NCI-H1694 (cell line): ENCODE data around the gene TUBB8B.
"Not testable (repeated sequence)": the region's sequence is repeated elsewhere in the genome, so short reads cannot be mapped to it uniquely, and the experiment has no call there.

Experiments used
- DNase-seq: peaks from one replicate; lab custom pipeline; 2025; lab: John Stamatoyannopoulos, UW

TUBB8B gene

DNA sequence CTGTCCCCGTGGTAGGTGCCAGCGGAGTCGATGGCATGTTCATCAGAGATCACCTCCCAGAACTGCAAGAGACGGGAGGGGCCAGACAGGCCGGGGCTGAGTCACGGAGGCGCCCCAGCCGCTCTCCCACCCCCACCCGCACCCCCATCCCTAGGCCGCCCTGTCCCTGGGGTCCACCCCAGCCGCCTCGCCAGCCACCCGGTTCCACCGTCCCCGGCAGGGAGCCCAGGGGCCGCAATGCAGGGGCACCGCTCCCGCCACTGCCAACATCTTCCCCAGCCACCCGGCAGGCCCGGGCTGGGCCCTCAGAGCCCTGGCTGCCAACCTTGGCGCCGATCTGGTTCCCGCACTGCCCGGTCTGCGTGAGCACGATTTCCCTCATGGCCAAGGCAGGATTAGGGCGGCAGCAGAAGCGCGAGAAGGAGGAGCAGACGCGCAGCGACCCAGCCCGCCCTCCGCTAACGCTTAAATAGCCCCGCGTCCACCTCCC is at the start of gene TUBB8B:
TUBB8B (minus strand) TSS at position 440 of the 490 bp plus-strand sequence; CDS start at position 382, 58 bp downstream.
- not testable (repeated sequence) for DNase-seq

DNA sequence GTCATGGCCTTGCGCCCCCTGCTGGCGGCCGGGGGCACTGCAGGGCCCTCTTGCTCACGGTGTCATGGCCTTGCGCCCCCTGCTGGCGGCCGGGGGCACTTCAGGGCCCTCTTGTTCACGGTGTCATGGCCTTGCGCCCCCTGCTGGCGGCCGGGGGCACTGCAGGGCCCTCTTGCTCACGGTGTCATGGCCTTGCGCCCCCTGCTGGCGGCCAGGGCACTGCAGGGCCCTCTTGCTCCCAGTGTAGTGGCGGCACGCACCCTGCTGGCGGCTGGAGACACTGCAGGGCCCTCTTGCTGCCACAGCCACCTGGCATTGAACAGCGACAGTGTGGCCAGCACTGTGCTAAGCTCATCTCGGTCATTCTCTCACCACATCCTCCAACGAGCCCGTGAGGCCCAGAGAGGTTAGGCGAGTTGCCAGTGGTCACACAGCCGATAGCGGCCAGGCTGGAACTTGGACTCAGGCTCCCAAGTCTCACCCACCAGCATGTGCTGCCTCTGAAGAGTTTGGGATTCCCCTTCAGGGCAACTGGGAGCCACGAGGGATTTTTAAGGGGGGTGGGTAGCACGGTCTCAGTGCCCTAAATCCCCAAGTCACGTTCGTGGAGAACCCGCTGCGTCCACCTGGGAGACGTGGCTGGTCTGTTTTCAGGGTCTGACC is 48.0 kb upstream of the TUBB8B start:
- DNase-seq: not testable (repeated sequence)

DNA sequence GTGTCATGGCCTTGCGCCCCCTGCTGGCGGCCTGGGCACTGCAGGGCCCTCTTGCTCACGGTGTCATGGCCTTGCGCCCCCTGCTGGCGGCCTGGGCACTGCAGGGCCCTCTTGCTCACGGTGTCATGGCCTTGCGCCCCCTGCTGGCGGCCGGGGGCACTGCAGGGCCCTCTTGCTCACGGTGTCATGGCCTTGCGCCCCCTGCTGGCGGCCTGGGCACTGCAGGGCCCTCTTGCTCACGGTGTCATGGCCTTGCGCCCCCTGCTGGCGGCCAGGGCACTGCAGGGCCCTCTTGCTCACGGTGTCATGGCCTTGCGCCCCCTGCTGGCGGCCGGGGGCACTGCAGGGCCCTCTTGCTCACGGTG is 47.3 kb upstream of the TUBB8B start:
- DNase-seq: not testable (repeated sequence)

DNA sequence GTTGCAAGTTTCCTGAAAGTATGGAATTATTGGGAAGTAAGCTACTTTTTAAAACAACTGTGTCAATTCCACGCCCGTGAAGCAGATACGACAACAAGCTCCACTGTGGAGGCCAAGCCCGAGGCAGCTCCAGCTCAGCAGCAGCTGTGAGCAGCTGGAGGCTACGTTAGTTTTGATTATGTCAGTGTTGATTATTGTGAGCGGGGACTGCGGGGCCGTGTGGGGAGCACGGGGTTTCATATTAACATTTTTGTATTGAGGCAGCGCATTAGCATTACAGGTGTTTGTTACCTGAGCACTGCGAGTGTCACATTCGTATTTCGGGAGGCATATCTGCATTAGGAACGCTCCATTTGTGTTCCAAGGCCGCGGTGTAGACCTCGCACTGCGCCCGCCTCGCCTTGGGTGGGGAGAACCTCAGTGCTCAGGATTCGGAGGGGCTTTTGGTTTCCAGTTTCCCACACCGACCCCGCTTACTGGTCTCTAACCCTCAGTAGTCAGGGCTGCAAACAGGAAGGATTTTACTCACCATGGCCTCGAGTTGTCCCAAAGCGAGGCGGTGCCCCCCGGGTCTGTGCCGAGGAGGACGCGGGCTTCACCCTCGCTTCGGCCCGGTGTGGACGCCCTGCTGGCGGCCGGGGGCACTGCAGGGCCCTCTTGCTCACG is 46.8 kb upstream of the TUBB8B start:
- DNase-seq: not testable (repeated sequence)

DNA sequence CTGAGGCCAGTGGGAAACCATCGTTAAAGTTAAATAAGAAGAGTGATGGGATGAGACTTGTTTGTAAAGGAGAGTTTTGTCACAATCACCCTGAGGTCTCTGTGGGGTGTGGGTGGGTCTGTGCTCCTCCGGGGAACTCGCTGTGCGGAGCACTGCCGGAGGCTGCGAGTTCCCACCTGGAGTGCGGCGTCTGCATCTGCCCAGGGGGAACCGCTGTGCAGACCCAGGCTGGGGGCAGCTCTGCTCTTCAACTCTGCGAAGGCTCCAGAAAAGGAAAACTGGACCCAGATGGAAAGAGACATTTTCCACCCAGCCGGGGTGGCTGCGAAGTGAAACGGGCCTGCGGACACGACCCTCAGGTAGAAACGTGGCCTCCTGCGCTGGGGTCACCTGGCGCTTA is 46.2 kb upstream of the TUBB8B start:
- not testable (repeated sequence) for DNase-seq

DNA sequence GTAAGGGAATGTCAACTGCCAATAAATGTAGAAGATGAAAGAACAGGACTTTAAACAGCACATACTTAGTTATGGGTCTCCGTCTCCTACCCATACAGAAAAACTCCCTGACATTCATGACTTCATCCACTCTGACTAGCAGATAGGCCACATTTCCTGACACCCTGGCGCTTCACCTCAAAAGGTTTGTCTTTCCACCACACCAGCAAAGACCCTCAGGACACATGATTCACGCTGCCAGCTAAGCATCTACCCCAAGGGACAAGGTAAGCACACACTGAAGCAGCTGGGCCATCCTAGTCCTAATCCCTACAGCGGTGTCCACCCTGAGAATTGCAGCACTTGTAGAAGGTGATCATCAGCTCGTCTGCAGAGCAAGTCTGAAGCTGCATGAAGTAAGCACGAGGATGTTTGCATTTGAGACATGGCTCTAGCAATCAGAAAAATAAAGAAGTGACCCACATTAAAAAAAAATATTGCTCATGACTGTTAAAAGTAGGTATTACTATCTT is 44.5 kb upstream of the TUBB8B start:
- not testable (repeated sequence) for DNase-seq

DNA sequence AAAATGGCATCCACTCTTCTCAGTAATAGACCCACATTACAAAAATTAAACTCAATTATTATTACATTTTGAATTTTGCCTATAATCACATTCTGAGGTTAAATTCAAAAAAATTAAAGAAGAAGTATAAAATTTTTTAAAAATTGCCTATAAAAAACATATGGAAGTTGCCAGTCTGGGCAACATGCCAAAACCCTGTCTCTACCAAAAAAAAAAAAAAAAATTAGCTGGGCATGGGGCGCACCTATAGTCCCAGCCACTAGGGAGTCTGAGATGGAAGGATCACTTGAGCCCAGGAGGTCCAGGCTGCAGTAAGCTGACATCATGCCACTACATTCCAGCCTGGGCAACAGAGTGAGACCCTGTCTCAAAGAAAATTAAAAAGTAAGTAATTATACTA is 42.1 kb upstream of the TUBB8B start:
- not testable (repeated sequence) for DNase-seq

DNA sequence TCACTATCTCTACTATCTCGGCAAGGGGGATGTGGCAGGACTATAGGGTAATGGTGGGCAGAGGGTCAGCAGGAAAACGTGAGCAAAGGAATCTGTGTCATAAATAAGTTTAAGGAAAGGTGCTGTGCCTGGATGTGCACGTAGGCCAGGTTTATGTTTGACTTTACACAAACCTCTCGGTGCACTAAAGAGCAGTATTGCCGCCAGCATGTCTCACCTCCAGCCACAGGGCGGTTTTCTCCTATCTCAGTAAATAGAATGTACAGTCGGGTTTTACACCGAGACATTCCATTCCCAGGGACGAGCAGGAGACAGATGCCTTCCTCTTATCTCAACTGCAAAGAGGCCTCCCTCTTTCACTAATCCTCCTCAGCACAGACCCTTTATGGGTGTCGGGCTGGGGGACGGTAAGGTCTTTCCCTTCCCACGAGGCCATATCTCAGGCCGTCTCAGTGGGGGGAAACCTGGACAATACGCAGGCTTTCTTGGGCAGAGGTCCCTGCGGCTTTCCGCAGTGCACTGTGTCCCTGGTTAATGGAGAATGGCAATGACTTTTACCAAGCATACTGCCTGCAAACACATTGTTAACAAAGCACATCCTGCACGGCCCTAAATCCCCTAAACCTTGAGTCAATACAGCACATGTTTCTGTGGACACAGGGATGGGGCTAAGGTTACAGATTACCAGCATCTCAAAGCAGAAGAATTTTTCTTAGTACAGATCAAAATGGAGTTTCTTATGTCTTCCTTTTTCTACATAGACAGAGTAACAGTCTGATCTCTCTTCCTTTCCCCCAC is 41.2 kb upstream of the TUBB8B start:
- DNase-seq: not testable (repeated sequence)

DNA sequence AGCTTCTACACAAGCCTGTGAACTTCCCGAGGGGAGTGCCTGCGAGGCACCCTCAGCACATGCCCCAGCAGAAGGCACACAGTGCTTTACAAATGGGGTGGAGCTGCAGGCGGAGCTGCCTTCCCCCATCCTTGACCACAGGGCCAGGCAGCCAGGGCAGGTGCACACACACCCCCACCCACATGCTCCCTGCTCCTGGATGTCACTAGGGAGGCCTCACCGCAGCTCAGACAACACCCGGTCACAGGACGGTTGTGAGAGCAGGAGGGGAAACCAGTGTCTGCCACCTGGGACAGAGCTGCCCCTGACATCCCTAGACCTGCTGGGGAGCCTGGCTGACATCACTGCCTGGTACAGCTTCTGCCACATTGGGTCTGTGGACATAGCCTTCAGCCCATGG is 39.7 kb upstream of the TUBB8B start:
- DNase-seq: not testable (repeated sequence)

DNA sequence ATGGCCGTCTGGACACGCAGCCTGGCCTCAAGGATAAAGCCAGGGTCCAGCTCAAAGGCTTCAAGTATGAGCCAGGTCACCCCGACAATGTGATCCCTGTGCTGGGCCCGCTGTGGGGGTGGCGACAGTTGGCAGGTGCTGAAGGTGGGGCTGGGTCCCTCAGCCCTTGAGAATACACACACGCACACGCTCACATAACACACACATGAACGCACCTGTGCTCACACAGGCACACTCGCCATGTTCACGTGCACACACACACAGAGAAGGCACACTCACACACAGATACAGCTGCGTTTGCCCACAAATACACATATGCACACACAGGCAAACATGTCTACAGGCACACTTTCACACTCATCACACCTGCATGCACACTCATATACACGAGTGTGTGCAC is 35.4 kb upstream of the TUBB8B start:
- not testable (repeated sequence) for DNase-seq

DNA sequence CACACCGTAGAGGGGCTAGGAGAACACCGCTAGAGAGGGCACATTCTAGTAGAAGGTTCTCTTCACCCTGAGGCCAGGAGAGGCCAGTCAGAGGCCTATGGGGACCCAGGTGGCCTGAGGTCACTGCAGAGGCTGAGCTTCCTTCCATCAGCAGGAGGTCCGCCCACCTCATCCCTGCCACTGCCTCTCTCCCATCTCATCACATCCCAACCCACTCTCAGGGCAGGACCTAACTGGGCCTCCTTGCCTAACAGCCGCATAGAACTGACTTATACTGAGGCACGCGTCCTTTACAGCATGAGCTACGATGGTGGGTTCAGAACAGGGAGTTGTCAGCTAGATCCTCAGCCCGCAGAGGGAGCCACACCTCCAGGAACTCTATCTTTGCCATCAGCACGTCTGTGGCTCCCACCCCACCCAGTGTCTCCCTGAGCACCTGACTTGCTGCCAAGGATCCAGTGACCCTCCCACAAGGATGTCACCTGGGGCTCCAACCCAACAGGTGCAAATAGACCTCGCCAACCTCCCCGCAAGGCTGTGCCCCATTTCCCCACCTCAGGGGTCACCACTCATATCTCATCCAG is 33.3 kb upstream of the TUBB8B start:
- not testable (repeated sequence) for DNase-seq

DNA sequence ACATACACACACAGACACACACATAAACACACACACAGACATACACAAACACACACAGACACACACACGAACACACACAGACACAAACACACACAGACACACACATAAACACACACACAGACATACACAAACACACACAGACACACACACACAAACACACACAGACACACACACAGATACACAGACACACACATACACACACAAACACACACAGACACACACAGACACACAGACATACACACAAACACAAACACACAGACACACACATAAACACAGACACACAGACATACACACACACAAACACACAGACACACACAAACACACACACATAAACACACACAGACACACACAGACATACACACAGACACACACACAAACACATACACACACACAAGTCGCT is 31.5 kb upstream of the TUBB8B start:
- not testable (repeated sequence) for DNase-seq

DNA sequence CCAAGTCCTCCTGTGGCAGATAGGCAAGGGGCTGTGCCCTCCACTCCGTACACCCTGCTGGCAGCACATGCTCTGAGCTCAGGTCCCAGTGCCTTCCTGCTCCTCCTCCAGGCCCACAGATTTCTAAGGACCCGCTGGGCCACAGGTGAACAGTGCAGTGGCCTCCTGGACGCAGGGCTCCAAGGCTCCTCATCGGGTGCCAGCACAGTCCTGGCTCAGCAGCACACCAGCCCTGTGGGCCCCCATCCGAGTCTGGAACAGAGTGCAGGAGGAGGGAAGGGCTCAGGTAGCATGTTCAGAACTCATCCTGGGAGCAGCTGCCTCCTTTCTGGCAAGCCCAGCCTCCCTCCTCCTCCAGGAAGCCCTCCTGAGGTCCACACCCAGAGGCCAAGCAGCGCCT is 30.8 kb upstream of the TUBB8B start:
- DNase-seq: not testable (repeated sequence)

DNA sequence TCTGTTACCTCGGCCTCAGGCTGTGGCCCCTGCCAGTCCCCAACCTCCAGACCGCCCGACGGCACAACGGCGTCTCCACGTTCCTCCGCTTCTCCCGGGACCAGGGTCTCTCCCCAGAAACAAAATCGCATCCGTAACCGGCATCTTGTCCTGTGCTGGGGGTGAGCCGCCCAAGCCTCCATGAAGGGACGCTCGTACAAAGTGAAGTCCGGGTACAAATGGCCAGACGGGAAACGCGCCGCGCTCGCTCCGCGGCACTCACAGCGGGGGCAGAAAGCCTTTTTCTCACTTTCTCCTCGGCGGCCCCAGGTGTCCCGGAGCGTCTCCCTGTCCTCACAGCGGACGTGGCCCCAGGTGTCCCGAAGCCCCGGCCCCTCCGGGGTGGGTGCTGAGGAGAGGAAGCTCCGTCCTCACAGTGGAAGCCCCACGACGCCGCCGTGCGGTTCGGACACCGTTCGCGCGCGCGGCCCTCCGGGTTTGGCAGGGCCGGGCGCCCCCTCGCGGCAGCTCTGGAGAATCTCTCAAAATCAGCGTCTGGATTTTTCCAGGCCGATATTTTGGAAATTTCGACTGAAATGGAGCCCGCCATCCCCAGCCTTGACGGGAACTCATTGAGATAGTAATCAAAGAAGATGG is 26.2 kb upstream of the TUBB8B start:
- not testable (repeated sequence) for DNase-seq

DNA sequence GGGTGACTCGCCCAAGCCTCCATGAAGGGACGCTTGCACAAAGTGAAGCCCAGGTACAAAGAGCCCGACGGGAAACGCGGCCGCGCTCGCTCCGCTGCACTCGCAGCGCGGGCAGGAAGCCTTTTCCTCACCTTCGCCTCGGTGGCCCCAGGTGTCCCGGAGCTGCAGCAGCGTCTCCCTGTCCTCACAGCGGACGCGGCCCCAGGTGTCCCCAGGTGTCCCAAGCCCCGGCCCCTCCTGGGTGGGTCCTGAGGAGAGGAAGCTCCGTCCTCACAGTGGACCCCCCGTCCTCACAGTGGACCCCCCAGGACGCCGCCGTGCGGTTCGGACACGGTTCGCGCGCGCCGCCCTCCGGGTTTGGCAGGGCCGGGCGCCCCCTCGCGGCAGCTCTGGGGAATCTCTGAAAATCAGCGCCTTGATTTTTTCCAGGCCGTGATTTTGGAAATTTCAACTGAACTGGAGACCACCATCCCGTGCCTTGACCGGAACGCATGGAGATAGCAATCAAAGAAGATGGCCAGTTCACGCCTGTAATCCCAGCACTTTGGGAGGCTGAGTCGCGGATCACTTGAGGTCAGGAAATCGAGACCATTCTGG is 23.9 kb upstream of the TUBB8B start:
- DNase-seq: not testable (repeated sequence)

DNA sequence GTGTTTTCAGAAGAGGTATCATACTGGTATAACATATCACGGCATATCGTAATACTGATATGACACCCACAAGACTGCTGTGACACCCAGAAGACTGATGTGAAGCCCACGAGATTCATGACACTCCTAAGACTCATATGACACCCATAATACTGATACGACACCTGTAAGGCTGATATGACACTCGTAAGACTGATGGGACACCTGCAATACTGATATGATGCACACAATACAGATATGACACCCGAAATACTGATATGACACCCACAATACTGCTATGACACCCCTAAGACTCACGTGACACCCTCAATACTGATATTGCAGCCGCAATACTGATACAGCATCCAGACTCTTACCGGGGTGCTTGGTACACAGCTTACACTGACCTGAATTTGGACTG is 18.3 kb upstream of the TUBB8B start:
- DNase-seq: not testable (repeated sequence)

DNA sequence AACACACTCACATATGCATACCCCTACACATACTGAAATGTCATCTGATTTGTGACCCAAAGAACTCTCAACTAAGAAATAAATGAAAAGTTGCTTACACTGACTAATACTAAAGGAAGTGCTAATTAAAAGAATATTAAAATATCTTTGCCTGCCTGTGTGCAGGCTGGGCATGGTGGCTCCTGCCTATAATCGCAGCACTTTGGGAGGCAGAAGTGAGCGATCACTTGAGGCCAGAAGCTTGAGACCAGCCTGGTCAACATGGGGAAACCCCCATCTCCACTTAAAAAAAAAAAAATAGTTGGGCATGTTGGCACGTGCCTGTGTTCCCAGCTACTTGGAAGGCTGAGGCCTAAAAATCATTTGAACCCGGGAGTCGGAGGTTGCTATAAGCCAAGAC is 14.9 kb upstream of the TUBB8B start:
- DNase-seq: not testable (repeated sequence)

DNA sequence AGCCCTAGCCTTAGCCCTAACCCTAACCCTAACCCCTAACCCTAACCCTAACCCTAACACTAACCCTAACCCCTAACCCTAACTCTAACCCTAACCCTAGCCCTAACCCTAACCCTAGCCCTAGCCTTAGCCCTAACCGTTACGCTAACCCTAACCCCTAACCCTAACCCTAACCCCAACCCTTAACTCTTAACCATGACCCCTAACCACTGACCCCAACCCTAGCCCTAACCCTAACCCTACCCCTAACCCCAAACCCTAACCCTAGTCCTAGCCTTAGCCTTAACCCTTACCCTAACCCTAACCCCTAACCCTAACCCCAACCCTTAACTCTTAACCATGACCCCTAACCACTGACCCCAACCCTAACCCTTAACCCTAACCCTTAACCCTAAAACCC is 14.2 kb upstream of the TUBB8B start:
- not testable (repeated sequence) for DNase-seq

DNA sequence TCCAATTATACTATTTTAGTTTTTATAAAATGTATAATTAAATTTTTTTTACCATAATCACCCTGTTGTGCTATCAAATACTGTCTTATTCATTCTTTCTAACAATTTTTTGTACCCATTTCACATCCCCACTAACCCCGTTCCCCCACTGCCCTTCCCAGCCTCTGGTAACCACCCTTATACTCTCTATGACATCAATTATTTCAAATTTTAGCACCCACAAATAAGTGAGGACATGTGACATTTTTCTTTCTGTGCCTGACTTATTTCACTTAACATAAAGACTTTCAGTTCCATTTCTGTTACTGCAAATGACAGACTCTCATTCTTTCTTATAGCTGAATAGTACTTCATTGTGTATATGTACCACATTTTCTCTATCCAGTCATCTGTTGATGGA is 5.0 kb upstream of the TUBB8B start:
- not testable (repeated sequence) for DNase-seq

DNA sequence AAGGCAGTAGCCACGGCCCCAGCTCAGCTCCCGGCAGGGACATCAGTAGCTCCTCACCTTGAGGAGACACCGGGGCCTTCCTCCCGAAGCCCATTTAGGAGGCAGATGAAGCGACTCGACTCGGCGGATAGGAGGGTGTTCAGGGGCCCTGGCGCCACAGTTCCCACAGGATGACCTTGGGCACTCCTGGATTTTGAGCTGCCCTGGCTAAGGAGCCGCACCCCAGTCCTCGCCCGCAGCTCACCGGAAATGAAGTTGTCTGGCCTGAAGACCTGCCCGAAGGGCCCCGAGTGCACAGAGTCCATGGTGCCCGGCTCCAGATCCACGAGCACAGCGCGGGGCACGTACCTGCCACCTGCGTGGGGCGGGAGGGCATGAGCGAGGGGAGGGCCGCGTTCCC is 719 bp downstream of the TUBB8B start:
- DNase-seq: not testable (repeated sequence)

DNA sequence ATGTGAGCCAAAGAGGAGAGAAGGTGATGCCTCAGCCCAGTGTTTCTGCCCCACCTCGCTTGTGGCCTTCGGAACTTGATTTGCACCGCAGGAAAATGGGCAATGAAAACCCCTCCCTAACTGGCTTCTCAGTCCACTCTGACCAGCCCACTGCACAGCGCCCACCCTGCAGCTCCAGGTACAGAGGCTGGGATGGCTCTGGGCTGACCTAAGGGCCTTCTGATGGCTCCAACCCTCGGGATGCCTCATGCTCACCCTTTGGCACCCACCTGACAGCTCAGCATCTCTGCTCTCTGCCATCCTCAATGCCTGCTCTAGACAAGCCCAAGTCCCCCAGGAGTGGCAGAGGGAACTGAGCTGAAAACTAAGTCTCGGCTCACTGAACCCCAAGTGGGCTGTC is 36.2 kb downstream of the TUBB8B start:
- not testable (repeated sequence) for DNase-seq
